IPS-11a (cell line): ENCODE data around the gene REEP1.
"Not testable (repeated sequence)": the region's sequence is repeated elsewhere in the genome, so short reads cannot be mapped to it uniquely, and the experiment has no call there.

Experiments used
- H3K4me3 ChIP-seq: one replicate; pipeline ENCODE4 v1.5.1; 2013; ENCODE audit warnings: low read depth, low read length, control low read depth

REEP1 gene

DNA sequence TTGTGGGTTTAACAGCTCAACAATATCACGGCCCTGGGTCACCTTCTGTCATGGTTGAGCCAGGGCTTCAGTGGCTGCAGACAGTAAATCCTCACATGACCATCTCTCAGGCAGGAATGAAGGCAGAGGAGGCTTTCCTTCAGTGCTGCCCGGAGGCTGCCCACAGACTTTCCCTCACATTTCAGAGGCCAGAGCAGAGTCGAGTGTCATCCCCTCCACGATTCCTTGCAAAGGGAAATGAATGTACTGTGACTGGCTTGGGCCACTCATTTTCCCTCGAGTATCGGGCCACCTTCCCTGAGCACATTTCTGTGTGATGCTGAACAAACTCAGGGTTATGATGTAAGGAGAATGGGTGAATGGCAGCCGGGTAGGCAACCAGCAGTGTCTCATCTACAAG, 10.0 kb upstream of the REEP1 start:
- H3K4me3 ChIP-seq = no peak overlapping the region

DNA sequence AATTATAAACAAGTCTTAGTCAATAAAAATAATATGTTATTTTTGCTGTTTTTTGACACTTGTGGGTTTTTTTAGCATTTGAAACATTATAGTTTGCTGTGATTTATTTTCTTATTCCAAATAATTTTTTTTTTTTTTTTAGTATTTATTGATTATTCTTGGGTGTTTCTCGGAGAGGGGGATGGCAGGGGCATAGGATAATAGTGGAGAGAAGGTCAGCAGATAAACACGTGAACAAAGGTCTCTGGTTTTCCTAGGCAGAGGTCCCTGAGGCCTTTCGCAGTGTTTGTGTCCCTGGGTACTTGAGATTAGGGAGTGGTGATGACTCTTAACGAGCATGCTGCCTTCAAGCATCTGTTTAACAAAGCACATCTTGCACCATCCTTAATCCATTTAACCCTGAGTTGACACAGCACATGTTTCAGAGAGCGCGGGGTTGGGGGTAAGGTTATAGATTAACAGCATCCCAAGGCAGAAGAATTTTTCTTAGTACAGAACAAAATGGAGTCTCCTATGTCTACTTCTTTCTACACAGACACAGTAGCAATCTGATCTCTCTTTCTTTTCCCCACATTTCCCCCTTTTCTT, 8.5 kb upstream of the REEP1 start:
- not testable (repeated sequence) for H3K4me3 ChIP-seq

- H3K4me3 ChIP-seq = no peak overlapping the region
These were observed 7.0 kb upstream of the REEP1 start for GRCh38 chr2:86344404-86344803.

DNA sequence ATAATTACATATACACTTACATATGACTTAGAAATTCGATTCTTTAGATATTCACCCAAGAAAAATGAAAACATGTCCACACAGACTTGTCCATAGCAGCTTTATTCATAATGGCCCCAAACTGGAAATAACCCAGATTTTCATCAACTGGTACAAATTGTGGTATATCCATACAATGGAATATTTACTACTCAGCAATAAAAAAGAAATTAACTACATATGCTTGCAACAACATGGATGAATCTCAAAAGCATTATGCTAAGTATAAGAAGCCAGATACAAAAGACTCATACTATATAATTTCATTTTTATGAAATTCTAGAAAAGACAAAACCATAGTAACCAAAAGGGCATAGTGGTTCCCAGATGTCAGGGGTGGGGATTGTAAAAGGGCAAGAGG, 5.1 kb upstream of the REEP1 start:
- H3K4me3 ChIP-seq = no peak overlapping the region

- no peak overlapping the region for H3K4me3 ChIP-seq
These were observed 4.0 kb upstream of the REEP1 start for GRCh38 chr2:86341470-86341869.

DNA sequence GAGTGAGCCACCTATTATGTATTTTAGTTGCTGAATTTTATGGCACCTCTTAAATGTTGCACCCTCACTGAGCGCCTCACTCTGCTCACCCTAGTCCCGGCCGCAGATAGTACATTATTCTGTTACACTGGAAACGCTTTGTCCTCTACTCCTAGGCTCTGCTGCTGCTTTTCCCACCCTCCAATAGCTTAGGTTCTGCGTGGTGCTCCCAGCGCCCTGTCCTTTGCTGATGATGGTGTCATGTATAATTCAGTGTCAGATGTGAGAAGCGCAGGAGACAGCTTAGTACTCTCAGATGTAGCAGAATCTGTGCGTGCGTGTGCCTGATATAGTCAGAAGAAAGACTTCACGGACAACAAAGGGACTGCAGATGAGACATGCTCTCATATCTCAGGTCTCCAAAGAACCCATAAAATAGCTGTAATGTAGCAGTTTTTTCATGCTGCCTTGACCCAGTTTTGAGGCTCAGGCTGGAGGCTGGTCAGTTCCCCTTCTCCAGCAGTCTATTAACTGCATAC, 1.4 kb upstream of the REEP1 start:
- no peak overlapping the region for H3K4me3 ChIP-seq

GRCh38 chr2:86336675-86337243, 667 bp downstream of the REEP1 start:
- H3K4me3 ChIP-seq = peak overlapping the region; percentile 34

DNA sequence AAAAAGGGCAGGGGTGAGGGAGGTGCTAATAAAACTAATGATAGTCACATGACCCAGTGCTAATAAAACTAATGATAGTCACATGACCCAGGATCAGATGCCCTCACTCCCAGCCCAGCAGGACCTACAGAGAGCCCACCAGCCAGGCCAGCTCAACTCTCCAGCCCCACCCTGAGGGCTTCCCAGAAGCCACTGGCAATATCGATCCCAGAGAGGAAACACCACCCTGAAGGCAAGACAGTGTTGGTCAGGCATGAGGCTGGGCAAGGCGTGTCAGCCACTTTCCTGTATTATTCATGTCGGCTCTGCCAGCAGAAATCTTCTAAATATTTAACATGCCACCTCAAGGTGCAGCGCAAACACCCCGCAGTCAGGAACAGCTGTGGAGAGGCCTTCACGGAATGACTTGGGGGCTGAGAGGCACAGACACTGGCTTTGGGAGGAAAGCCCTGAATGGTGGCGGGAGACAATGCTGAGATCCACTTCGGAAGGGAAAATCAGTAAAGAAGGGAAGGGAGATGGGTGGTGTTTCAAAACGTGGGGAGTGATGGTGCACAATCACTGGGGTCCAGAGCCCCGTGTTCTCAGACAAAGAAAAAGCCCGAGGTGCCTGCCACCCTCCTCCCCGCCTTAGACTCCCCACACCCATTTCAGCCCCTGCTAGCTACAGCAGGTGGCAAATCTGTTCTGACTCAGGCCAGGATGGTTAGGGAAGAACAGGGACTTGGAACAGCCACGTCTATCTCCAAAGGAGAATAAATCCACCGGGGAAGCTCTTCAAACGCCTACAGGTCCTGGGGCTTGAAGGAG, 1.4 kb downstream of the REEP1 start:
- no peak overlapping the region for H3K4me3 ChIP-seq

- no peak overlapping the region for H3K4me3 ChIP-seq
These were observed 4.0 kb downstream of the REEP1 start for GRCh38 chr2:86333378-86333777.

DNA sequence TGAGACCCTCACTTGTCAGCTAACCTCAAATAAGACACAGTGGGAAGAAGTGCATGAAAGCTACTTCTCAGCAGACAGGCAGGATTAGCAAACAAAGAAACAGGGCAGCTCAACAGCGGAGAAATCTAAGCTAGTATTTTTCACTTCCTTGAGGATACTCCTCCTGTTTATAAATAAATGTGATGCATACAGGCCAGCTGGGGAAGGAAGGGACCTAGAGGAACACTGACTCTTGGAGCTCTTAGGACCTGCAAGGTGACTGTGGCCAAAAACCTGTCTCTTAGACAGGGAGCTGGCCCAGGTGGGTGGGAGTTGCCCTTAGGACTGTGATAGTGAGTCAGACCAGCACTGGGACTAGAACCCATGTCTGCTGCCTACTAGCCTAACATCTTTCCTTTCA, 4.8 kb downstream of the REEP1 start:
- no peak overlapping the region for H3K4me3 ChIP-seq

DNA sequence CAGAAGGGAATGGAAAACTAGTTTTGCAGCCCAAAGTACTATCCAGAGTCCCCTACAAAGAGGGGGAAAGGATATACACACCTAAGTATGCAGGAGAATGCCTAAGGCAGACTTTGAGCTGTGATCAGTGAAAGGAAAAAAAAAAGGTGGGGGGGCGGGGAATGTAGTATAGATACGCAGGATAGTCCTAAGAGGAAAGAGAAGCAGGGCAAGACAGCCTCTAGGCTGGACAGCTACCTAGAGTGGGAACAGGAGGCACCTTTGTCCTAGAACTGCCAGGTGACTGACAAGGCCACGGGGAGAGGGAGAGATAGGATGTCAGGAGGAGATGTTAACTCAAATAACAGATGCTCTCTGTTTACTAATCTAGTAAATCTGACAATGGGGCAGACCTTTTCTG, 6.0 kb downstream of the REEP1 start:
- H3K4me3 ChIP-seq = no peak overlapping the region

DNA sequence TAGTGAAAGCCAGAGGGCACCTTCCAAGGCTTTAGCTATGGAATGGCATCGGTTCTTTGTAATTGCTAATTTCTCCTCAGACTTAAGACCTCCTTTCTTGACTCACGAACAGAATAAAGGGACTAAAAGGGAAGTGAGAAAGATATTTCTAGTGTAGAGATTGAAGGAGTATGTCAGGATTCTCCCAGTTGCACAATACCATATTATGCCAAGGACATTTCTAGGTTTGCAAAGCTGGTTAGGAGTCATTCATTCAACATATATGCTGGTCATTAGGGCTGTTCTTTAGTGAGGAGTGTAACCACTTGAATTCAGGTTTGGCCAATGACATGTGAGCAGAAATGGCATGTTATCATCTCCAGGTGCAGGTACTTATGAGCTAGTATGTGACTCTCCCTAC, 7.4 kb downstream of the REEP1 start:
- no peak overlapping the region for H3K4me3 ChIP-seq

- no peak overlapping the region for H3K4me3 ChIP-seq
These were observed 14.0 kb downstream of the REEP1 start for GRCh38 chr2:86323273-86324021.

DNA sequence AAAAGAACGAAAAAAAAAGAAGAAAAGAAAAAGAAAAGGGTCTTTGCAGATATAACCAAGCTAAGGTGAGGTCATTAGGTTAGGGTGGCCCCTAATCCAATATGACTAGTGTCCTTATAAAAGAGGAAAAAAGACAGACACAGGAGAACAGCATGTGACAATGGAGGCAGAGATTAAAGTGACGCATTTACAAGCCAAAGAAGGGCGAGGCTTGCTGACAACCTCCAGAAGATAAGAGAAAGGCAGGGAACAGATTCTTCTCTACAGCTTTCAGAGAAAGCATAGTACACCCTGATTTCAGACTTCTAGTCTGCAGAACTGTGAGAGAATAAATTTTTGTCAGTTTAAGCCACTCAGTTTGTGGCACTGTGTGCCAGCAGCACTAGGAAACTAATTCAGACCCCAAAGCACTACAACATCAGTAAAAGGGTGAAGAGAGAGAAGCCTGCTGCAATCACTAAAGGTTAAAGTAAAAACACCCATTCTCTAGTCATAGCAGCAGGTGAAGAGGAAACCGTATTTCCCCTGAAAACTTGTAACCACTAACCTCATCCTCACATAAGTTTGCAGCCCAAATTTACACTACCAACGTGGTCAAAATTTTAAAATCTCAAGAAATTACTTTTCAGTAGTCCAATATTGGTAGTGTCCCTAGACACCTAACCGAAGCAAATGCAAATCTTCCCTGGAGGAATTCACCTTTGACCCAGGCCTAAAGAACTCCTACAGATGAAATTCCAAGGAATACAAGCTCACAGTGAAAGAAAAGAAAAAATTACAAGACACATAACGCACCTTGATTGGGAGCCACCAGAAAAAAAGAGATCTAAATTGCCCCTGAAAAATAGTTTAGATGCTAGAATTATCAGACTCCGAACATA, 17.5 kb downstream of the REEP1 start:
- H3K4me3 ChIP-seq = no peak overlapping the region

DNA sequence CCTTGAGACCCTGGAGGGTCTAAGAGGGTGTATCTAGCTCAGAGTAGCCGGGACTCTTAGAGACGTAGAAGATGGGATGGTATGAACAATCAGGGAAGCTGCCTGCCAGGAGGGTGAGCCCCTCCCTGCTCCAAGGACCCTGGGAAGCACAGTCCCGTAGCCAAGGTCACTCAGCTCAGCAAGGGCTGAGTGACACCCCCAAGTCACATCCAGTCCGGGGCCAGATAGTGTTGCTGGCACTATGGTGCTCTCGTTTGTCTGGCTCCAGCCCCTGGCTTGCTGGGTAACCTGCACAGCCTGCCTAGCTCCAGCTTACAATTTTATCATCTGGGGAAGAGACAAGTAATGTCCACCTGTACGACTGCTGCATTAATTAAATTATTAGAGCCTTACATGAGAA, 22.3 kb downstream of the REEP1 start:
- no peak overlapping the region for H3K4me3 ChIP-seq

DNA sequence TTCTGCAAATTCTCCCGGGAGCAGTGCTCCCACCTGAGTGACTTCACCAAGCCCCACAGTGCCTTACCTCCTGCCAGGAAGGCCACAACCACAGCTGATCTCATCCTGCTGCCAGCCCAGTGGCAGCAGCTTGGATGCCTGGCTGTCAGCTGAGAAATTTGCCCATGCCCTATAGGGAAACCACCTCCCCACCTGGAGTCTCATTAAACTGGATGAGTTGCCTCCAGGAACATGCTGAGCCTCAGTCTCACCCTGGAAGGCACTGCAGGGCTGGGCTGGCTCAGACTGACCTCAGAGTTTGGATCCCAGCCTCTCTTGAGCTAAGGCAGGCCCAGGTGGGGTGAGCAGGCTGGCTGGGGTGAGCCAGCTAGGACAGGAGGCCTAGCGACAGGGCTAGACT, 23.3 kb downstream of the REEP1 start:
- H3K4me3 ChIP-seq = no peak overlapping the region

- H3K4me3 ChIP-seq = no peak overlapping the region
These were observed 24.1 kb downstream of the REEP1 start for GRCh38 chr2:86313341-86313740.

GRCh38 chr2:86311879-86312278, 25.5 kb downstream of the REEP1 start:
- no peak overlapping the region for H3K4me3 ChIP-seq

DNA sequence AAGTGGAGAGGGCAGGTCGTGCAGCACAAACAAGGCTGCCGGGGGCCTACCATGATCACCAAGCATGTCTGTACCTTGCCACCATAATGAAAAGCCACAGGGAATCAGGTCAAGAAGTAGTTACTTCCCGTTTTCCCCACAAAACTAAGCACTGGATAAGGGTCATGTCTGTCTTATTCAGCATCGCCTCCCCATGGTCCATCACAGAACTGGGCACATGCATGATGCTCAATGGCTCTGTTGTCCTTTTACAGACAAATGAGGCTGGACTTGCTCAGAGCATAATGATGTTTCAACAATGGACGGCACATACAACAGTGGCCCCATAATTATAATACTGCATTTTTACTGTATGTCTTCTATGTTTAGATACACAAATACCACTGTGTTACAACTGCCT, 27.5 kb downstream of the REEP1 start:
- no peak overlapping the region for H3K4me3 ChIP-seq

DNA sequence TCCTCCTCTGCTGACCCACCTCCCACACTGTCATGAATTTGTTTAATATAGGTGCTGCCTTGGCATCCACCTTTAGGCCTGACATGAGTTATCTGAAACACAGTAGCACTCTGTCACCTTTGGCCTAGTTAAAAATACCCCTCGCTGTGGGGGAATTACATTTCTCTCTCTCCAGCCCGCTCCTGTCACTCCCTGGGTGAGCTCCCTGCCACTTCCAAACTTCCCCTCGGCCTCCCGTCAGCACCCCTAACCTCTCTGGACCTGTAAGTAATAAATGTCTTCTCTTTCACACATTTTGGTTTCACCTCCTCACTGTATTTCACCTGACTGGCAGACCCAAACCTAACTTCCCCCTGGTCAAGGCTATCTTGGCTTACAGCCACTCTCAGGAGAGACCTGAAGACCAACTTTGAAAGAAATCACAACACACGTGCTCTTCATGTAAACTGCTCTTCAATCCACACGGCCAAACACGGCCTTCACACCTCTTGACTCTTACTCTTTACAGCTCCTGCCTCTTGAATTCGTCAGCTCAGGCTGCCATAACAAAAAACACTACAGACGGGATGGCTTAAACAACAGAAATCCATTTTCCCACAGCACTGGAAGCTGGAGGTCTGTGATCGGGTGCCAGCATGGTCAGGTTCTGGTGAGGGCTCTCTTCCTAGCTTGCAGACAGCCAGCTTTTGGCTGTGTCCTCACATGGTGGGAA, 28.3 kb downstream of the REEP1 start:
- no peak overlapping the region for H3K4me3 ChIP-seq
